ENCODE results near the gene SIGLEC11. TPM values are rescaled to one million over a fixed set of nuclear protein-coding genes. Genes with fewer than 3 reads are reported as not detected.

SIGLEC11 gene
- polyA plus RNA-seq, 1 donor from 2014 or later: not detected

DNA sequence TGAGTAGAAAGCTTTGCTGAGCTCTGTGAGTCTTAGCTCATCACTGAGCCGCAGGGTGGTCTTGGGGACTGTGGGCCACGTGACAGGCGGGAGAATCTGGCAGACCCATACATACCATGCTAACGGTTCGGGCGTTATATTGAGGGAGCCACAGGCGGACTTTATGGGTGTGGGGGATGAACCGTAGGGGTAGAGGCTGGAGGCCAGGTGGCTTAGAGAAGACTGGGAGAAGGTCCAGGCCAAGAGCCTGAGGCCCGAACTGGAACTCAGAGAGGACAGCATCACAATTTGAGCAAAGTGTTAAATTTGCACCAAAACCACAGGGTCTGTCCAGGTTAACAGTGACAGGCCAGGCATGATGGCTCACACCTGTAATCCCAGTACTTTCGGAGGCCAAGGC is 47.3 kb downstream of the SIGLEC11 start:
- H3K27ac ChIP-seq (ENCODE audit: low read length): no peak overlapping the region
- H2AFZ ChIP-seq (ENCODE audit: low read depth, low read length): no peak overlapping the region
- H3F3A ChIP-seq (ENCODE audit: insufficient read depth, low read length, poor library complexity, severe bottlenecking): no peaks in the 10 kb centered on the region
- no peaks in the 10 kb centered on the region for H3K36me3 ChIP-seq (ENCODE audit: insufficient read depth, low read length)
- no peaks in the 10 kb centered on the region for H3K79me2 ChIP-seq (replicated peaks; ENCODE audit: insufficient read depth, low read length)
- TF ChIP-seq TAF1 (IDR thresholded peaks at IDR 0.05; ENCODE audit: low read depth) (no peak), EZH2 (IDR thresholded peaks at IDR 0.05; ENCODE audit: borderline replicate concordance, insufficient read depth, low read length, poor library complexity, severe bottlenecking) (no peak), MXI1 (conservative IDR thresholded peaks at IDR 0.05; ENCODE audit: poor library complexity, severe bottlenecking) (no peak), RAD21 (conservative IDR thresholded peaks at IDR 0.05) (no peak), POLR2AphosphoS5 (IDR thresholded peaks at IDR 0.05) (no peak), EP300 (conservative IDR thresholded peaks at IDR 0.05; ENCODE audit: poor library complexity, severe bottlenecking) (no peak), SMC3 (conservative IDR thresholded peaks at IDR 0.05; ENCODE audit: poor library complexity) (no peak)
- TF ChIP-seq, protein P1, sequence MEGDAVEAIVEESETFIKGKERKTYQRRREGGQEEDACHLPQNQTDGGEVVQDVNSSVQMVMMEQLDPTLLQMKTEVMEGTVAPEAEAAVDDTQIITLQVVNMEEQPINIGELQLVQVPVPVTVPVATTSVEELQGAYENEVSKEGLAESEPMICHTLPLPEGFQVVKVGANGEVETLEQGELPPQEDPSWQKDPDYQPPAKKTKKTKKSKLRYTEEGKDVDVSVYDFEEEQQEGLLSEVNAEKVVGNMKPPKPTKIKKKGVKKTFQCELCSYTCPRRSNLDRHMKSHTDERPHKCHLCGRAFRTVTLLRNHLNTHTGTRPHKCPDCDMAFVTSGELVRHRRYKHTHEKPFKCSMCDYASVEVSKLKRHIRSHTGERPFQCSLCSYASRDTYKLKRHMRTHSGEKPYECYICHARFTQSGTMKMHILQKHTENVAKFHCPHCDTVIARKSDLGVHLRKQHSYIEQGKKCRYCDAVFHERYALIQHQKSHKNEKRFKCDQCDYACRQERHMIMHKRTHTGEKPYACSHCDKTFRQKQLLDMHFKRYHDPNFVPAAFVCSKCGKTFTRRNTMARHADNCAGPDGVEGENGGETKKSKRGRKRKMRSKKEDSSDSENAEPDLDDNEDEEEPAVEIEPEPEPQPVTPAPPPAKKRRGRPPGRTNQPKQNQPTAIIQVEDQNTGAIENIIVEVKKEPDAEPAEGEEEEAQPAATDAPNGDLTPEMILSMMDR (IDR thresholded peaks at IDR 0.05; ENCODE audit: poor library complexity, severe bottlenecking): no peak
- TF ChIP-seq, protein P2, sequence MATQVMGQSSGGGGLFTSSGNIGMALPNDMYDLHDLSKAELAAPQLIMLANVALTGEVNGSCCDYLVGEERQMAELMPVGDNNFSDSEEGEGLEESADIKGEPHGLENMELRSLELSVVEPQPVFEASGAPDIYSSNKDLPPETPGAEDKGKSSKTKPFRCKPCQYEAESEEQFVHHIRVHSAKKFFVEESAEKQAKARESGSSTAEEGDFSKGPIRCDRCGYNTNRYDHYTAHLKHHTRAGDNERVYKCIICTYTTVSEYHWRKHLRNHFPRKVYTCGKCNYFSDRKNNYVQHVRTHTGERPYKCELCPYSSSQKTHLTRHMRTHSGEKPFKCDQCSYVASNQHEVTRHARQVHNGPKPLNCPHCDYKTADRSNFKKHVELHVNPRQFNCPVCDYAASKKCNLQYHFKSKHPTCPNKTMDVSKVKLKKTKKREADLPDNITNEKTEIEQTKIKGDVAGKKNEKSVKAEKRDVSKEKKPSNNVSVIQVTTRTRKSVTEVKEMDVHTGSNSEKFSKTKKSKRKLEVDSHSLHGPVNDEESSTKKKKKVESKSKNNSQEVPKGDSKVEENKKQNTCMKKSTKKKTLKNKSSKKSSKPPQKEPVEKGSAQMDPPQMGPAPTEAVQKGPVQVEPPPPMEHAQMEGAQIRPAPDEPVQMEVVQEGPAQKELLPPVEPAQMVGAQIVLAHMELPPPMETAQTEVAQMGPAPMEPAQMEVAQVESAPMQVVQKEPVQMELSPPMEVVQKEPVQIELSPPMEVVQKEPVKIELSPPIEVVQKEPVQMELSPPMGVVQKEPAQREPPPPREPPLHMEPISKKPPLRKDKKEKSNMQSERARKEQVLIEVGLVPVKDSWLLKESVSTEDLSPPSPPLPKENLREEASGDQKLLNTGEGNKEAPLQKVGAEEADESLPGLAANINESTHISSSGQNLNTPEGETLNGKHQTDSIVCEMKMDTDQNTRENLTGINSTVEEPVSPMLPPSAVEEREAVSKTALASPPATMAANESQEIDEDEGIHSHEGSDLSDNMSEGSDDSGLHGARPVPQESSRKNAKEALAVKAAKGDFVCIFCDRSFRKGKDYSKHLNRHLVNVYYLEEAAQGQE (IDR thresholded peaks at IDR 0.05; ENCODE audit: borderline replicate concordance): no peak
- no peak overlapping the region for H3K4me3 ChIP-seq (ENCODE audit: low read length)
- H3K9me2 ChIP-seq (ENCODE audit: insufficient read depth, low read length): no peaks in the 10 kb centered on the region
- H3K4me2 ChIP-seq (ENCODE audit: low read length): no peak overlapping the region
- no peaks in the 10 kb centered on the region for H4K20me1 ChIP-seq (ENCODE audit: insufficient read depth)
- no peaks in the 10 kb centered on the region for H3K27me3 ChIP-seq (ENCODE audit: insufficient read depth, low read depth, low read length)
- no peaks in the 10 kb centered on the region for H3K9me3 ChIP-seq (ENCODE audit: low read length)
- no peak overlapping the region for H3K9ac ChIP-seq (ENCODE audit: low read length)

DNA sequence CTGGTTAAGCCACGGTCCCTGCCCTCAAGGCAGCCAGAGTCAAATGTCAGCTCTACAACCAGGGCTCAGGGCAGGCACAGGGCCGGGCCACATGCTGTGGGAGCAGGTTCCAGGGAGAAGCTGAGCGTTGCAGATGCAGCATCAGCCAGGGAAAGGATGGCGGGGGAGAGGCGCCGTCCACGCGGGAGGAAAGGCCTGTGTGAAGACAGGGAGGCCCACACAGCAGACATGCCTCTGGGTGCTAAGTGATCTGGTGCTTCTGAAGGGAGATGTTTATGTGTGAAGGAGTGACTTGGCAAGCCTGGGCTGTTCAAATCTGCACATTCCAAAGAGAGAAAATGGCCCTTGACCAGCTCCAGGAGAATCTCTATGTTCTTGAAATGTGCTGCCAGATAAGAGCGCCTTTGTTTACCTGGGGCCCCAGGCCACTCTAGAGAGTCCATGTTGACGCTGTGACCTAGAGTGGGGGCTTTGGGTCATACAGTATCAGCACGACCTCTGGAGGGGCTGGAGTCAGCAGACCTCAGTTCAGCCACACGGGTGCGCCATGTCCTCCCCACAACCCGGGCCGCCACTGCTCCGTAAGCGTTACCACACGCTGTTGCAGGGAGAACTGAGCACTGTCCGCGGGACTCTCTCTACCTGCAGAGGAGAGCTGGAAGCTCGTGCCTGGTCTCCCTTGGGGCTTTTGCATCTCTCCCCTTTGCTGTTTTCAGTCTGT is 47.8 kb downstream of the SIGLEC11 start:
- no peaks in the 10 kb centered on the region for H3K9me3 ChIP-seq (ENCODE audit: low read length)
- no peak overlapping the region for H2AFZ ChIP-seq (ENCODE audit: low read depth, low read length)
- H3K36me3 ChIP-seq (ENCODE audit: insufficient read depth, low read length): no peaks in the 10 kb centered on the region
- H3K27me3 ChIP-seq (ENCODE audit: insufficient read depth, low read depth, low read length): no peaks in the 10 kb centered on the region
- no peak overlapping the region for H3K9ac ChIP-seq (ENCODE audit: low read length)
- no peak overlapping the region for H3K4me2 ChIP-seq (ENCODE audit: low read length)
- TF ChIP-seq POLR2AphosphoS5 (IDR thresholded peaks at IDR 0.05) (no peak), RAD21 (conservative IDR thresholded peaks at IDR 0.05) (no peak), EZH2 (IDR thresholded peaks at IDR 0.05; ENCODE audit: borderline replicate concordance, insufficient read depth, low read length, poor library complexity, severe bottlenecking) (no peak), MXI1 (conservative IDR thresholded peaks at IDR 0.05; ENCODE audit: poor library complexity, severe bottlenecking) (no peak), SMC3 (conservative IDR thresholded peaks at IDR 0.05; ENCODE audit: poor library complexity) (no peak), EP300 (conservative IDR thresholded peaks at IDR 0.05; ENCODE audit: poor library complexity, severe bottlenecking) (no peak), TAF1 (IDR thresholded peaks at IDR 0.05; ENCODE audit: low read depth) (no peak)
- TF ChIP-seq, protein P1 (IDR thresholded peaks at IDR 0.05; ENCODE audit: poor library complexity, severe bottlenecking): no peak
- TF ChIP-seq, protein P2 (IDR thresholded peaks at IDR 0.05; ENCODE audit: borderline replicate concordance): no peak
- H4K20me1 ChIP-seq (ENCODE audit: insufficient read depth): no peaks in the 10 kb centered on the region
- no peaks in the 10 kb centered on the region for H3F3A ChIP-seq (ENCODE audit: insufficient read depth, low read length, poor library complexity, severe bottlenecking)
- H3K9me2 ChIP-seq (ENCODE audit: insufficient read depth, low read length): no peaks in the 10 kb centered on the region
- H3K4me3 ChIP-seq (ENCODE audit: low read length): no peak overlapping the region
- no peaks in the 10 kb centered on the region for H3K79me2 ChIP-seq (replicated peaks; ENCODE audit: insufficient read depth, low read length)
- H3K27ac ChIP-seq (ENCODE audit: low read length): no peak overlapping the region

All from neural cell (in vitro differentiated cells).